AG04450 (cell line): Measurements from ENCODE around the gene NINL. TPM values are rescaled to one million over a fixed set of nuclear protein-coding genes. Genes with fewer than 3 reads are reported as not detected.

Source experiments
- CTCF ChIA-PET: fragments of 300-600, 350-600 bp; formaldehyde crosslinking; extraction: SDS; loops from one replicate; lab custom pipeline; 2022; ENCODE audit warnings: antibody characterized with exemption, inconsistent platforms; lab: Charles Lee
- POLR2A ChIA-PET: fragments of 350-600 bp; formaldehyde crosslinking; extraction: SDS; loops from one replicate; lab custom pipeline; 2021; ENCODE audit warnings: antibody characterized with exemption, inconsistent platforms; lab: Yijun Ruan, JAX
- DNase-seq: peaks from one replicate; pipeline ENCODE4 v3.0.0-alpha.2; 2011; ENCODE audit warnings: low read depth, low spot score
- H3K27ac ChIP-seq: one replicate; pipeline ENCODE4 v1.5.1; 2012; ENCODE audit warnings: low read depth, low read length, control low read depth
- H3K27me3 ChIP-seq: one replicate; pipeline ENCODE4 v1.6.0; 2012; ENCODE audit warnings: low read length; ENCODE audit not compliant: control insufficient read depth, insufficient read depth
- H3K4me3 ChIP-seq: 2 replicates; pipeline ENCODE4 v1.5.1; 2011; ENCODE audit warnings: mild to moderate bottlenecking, low read depth, low read length, control low read depth
- H3K9me3 ChIP-seq: 2 replicates; pipeline ENCODE4 v1.5.1; 2012; ENCODE audit warnings: low read length; ENCODE audit not compliant: control insufficient read depth, insufficient read depth
- polyA plus RNA-seq: library from polyadenylated mRNA; depleted of rRNA; stranded (reverse); fragments of >200 nt; gene quantifications from 2 replicates; pipeline ENCODE4 v1.2.3, GENCODE V29; 2011
- TF ChIP-seq, protein P1 (sequence below): IDR thresholded peaks from 2 replicates; pipeline ENCODE4 v1.5.1; 2011; ENCODE audit warnings: low read depth, low read length, control low read depth, inconsistent platforms

The NINL gene
- polyA plus RNA-seq, 1 experiment = 10.4 TPM

DNA sequence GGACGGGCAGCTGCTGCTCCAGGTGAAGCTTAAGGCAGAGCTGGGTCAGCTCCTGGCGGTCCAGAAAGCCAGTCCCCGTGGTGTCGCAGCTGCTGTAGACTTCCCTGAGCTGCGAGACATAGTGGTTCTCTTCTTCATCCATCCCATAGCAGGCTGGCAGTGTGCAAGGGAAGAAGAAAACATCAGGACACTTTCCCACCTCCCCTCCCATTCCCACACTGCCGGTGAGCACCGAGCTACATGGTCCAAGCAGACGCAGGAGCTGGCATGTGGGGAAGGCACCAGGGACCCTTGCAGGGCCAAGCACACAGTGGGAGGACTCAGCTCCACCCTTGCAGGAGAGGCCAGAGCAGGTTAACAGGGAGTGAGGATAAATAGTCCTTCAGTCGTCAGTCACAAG, 58.9 kb downstream of the NINL start:
- POLR2A ChIA-PET = no interaction called here
- Histone ChIP-seq H3K27ac (peak overlapping the region; percentile 86), H3K4me3 (no peak overlapping the region), H3K27me3 (no peaks in the 10 kb centered on the region), H3K9me3 (no peaks in the 10 kb centered on the region)
- CTCF ChIA-PET = interaction anchor here (2.1 kb wide), 1 partner anchor 14 kb away, joined by 8 read pairs; no protein-coding TSS in a partner anchor
- no peak for DNase-seq
- TF ChIP-seq, protein P1, sequence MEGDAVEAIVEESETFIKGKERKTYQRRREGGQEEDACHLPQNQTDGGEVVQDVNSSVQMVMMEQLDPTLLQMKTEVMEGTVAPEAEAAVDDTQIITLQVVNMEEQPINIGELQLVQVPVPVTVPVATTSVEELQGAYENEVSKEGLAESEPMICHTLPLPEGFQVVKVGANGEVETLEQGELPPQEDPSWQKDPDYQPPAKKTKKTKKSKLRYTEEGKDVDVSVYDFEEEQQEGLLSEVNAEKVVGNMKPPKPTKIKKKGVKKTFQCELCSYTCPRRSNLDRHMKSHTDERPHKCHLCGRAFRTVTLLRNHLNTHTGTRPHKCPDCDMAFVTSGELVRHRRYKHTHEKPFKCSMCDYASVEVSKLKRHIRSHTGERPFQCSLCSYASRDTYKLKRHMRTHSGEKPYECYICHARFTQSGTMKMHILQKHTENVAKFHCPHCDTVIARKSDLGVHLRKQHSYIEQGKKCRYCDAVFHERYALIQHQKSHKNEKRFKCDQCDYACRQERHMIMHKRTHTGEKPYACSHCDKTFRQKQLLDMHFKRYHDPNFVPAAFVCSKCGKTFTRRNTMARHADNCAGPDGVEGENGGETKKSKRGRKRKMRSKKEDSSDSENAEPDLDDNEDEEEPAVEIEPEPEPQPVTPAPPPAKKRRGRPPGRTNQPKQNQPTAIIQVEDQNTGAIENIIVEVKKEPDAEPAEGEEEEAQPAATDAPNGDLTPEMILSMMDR = no peak

DNA sequence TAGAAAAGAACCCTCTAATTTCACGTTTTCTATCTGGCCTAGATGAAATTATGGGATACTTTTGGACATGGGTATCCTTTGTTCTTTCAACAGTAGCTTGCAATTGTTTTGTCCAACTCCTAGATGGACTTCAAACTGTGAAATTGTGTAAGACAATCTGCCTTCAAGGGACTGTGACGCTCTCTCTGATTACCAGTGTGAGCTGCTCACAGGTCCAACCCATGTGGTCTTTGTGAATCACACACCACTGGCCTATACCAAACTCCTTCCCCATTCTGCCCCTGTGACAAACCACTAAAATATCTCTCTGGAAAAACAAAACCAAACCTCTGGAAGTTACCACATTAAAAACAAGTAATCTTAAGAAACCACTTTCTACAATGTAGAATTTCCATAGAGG, 59.5 kb downstream of the NINL start:
- Histone ChIP-seq H3K4me3 (no peak overlapping the region), H3K9me3 (no peaks in the 10 kb centered on the region), H3K27ac (peak overlapping the region; percentile 86), H3K27me3 (no peaks in the 10 kb centered on the region)
- TF ChIP-seq, protein P1 = no peak
- ChIA-PET CTCF (interaction anchor here (2.1 kb wide), 1 partner anchor 15 kb away, joined by 8 read pairs; no protein-coding TSS in a partner anchor), POLR2A (interaction anchor here (0.7 to 0.8 kb wide), 2 partner anchors 11 to 19 kb away, joined by 3 read pairs; no protein-coding TSS in a partner anchor)
- DNase-seq = peak; percentile 92

DNA sequence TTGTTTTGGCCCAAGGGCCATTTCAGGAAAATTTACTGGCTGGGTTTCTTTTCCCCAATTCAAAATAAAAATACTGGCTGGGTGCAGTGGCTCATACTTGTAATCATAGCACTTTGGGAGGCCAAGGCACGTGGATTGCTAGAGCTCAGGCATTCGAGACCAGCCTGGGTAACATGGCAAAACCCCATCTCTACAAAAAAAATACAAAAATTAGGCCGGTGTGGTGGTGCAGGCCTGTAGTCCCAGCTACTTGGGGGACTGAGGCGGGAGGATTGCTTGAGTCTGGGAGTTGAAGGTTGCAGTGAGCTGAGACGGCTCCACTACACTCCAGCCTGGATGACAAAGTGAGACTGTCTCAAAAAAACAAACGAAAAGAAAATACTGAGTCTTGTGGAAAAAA, 60.0 kb downstream of the NINL start:
- H3K9me3 ChIP-seq = no peaks in the 10 kb centered on the region
- TF ChIP-seq, protein P1 = no peak
- H3K27me3 ChIP-seq = no peaks in the 10 kb centered on the region
- H3K4me3 ChIP-seq = no peak overlapping the region
- ChIA-PET CTCF (interaction anchor here (2.1 kb wide), 1 partner anchor 15 kb away, joined by 8 read pairs; no protein-coding TSS in a partner anchor), POLR2A (interaction anchor here (0.7 to 0.8 kb wide), 2 partner anchors 11 to 20 kb away, joined by 3 read pairs; no protein-coding TSS in a partner anchor)
- no peak for DNase-seq
- H3K27ac ChIP-seq = peak overlapping the region; percentile 42

GRCh38 chr20:25521382-25521781, 63.9 kb downstream of the NINL start:
- H3K9me3 ChIP-seq = peaks cover 3% of the 10 kb centered on the region; the same call in 1 of the 2 replicates
- CTCF ChIA-PET = interaction anchor here (0.6 to 1.7 kb wide), 3 partner anchors 8 to 528 kb away, joined by 3 read pairs; no protein-coding TSS in a partner anchor
- POLR2A ChIA-PET = no interaction called here

GRCh38 chr20:25517124-25517523, 68.2 kb downstream of the NINL start:
- CTCF ChIA-PET = no interaction called here
- H3K9me3 ChIP-seq = peaks cover 26% of the 10 kb centered on the region
- H3K27ac ChIP-seq = no peak overlapping the region
- TF ChIP-seq, protein P1 = no peak
- no peak overlapping the region for H3K4me3 ChIP-seq
- no peak for DNase-seq
- POLR2A ChIA-PET = no interaction called here
- H3K27me3 ChIP-seq = no peaks in the 10 kb centered on the region

More at GRCh38 chr20:25521382-25521781, 63.9 kb downstream of the NINL start:
- Histone ChIP-seq H3K4me3 (no peak overlapping the region), H3K27ac (no peak overlapping the region), H3K27me3 (no peaks in the 10 kb centered on the region)
- no peak for DNase-seq
- TF ChIP-seq, protein P1 = no peak
